Bronchial epithelial cell (primary cell): ENCODE measurements around the gene DUSP10. TPM values are rescaled to one million over a fixed set of nuclear protein-coding genes. Genes with fewer than 3 reads are reported as not detected.

ENCODE experiments used
- DNase-seq: peaks from one replicate; pipeline ENCODE4 v3.0.0-alpha.2; 2010; ENCODE audit warnings: low read depth
- FAIRE-seq: peaks from 2 replicates; lab custom pipeline; 2011; peaks lifted over from hg19 to GRCh38; lab: Jason Lieb, UNC
- H3K27me3 ChIP-seq: 2 replicates; pipeline ENCODE4 v1.5.1; 2011; ENCODE audit warnings: low read length; ENCODE audit not compliant: control insufficient read depth, insufficient read depth
- H3K36me3 ChIP-seq: 2 replicates; pipeline ENCODE4 v1.5.1; 2011; ENCODE audit warnings: low read length; ENCODE audit not compliant: control insufficient read depth, insufficient read depth
- H3K4me3 ChIP-seq: 2 replicates; pipeline ENCODE4 v1.5.1; 2011; ENCODE audit warnings: mild to moderate bottlenecking, low read depth, low read length, control low read depth
- total RNA-seq: library from RNA; depleted of rRNA; stranded (reverse); fragments of >200 nt; gene quantifications from 2 replicates; pipeline ENCODE4 v1.2.1, GENCODE V29; 2014
- TF ChIP-seq, protein P1 (sequence below): IDR thresholded peaks from 2 replicates; pipeline ENCODE4 v1.5.1; 2011; ENCODE audit warnings: mild to moderate bottlenecking, moderate library complexity, low read length, control low read depth, inconsistent platforms; ENCODE audit not compliant: insufficient read depth, severe bottlenecking

DUSP10 gene
- total RNA-seq, 1 donor from 2014 or later: 36.6 TPM

GRCh38 chr1:221729771-221730330 is 12.0 kb downstream of the DUSP10 start:
- Histone ChIP-seq H3K27me3 (no peaks in the 10 kb centered on the region), H3K4me3 (no peak overlapping the region), H3K36me3 (peaks cover 2% of the 10 kb centered on the region)
- FAIRE-seq: no peak
- TF ChIP-seq, protein P1, sequence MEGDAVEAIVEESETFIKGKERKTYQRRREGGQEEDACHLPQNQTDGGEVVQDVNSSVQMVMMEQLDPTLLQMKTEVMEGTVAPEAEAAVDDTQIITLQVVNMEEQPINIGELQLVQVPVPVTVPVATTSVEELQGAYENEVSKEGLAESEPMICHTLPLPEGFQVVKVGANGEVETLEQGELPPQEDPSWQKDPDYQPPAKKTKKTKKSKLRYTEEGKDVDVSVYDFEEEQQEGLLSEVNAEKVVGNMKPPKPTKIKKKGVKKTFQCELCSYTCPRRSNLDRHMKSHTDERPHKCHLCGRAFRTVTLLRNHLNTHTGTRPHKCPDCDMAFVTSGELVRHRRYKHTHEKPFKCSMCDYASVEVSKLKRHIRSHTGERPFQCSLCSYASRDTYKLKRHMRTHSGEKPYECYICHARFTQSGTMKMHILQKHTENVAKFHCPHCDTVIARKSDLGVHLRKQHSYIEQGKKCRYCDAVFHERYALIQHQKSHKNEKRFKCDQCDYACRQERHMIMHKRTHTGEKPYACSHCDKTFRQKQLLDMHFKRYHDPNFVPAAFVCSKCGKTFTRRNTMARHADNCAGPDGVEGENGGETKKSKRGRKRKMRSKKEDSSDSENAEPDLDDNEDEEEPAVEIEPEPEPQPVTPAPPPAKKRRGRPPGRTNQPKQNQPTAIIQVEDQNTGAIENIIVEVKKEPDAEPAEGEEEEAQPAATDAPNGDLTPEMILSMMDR: no peak
- DNase-seq: no peak

GRCh38 chr1:221728037-221728505 is 13.8 kb downstream of the DUSP10 start:
- DNase-seq (no peak), FAIRE-seq (no peak)
- TF ChIP-seq, protein P1: no peak
- H3K4me3 ChIP-seq: no peak overlapping the region
- no peaks in the 10 kb centered on the region for H3K27me3 ChIP-seq
- peaks cover 2% of the 10 kb centered on the region for H3K36me3 ChIP-seq

- DNase-seq: no peak
- FAIRE-seq: no peak
- peaks cover 2% of the 10 kb centered on the region for H3K36me3 ChIP-seq
- TF ChIP-seq, protein P1: no peak
- H3K4me3 ChIP-seq: no peak overlapping the region
- no peaks in the 10 kb centered on the region for H3K27me3 ChIP-seq
These were observed 14.5 kb downstream of the DUSP10 start for GRCh38 chr1:221727146-221728036.

GRCh38 chr1:221725735-221726672 is 15.9 kb downstream of the DUSP10 start:
- FAIRE-seq (no peak), DNase-seq (peak; percentile 59)
- H3K36me3 ChIP-seq: no peaks in the 10 kb centered on the region
- TF ChIP-seq, protein P1: no peak
- no peak overlapping the region for H3K4me3 ChIP-seq
- H3K27me3 ChIP-seq: no peaks in the 10 kb centered on the region

GRCh38 chr1:221724931-221725605 is 16.8 kb downstream of the DUSP10 start:
- Histone ChIP-seq H3K27me3 (no peaks in the 10 kb centered on the region), H3K4me3 (no peak overlapping the region), H3K36me3 (no peaks in the 10 kb centered on the region)
- DNase-seq (peak; percentile 74), FAIRE-seq (no peak)
- TF ChIP-seq, protein P1: no peak
